ENCODE measurements around the gene TSPAN5. TPM values are rescaled to one million over a fixed set of nuclear protein-coding genes. Genes with fewer than 3 reads are reported as not detected.

TSPAN5 gene
- polyA plus RNA-seq, 1 donor (not counting 4 experiments of a cell fraction or from before 2014, with no cell fraction given), result 45.5 TPM

DNA sequence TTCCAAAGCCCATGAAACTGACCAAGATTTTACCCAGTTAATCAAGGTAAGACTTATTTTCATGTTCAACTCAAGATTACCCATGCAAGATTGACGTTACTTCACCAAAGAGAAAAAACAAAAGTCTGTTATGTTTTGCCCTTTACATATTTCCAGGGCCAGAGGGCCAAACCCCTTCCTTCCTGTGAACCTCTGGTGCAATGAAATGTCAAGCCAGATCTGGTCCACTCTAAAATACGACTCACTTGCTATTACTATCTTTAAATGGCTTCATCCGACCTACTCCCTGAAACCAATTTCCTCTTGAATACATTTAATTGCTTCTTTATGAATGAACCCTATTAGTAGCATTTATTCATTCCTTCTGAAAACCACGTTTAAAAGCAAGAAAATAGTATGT, 33.0 kb downstream of the TSPAN5 start:
- Histone ChIP-seq H3K9ac (ENCODE audit: control insufficient read depth, extremely low read depth, insufficient read depth, low read length) (peak overlapping the region; percentile 34), H3K9me3 (ENCODE audit: control insufficient read depth, low read depth, low read length) (no peaks in the 10 kb centered on the region), H4K20me1 (ENCODE audit: control insufficient read depth, extremely low read depth, insufficient read depth, low read length) (no peaks in the 10 kb centered on the region), H3K9me1 (ENCODE audit: control insufficient read depth, extremely low read depth, insufficient read depth, low read length) (no peaks in the 10 kb centered on the region), H3K4me3 (ENCODE audit: control insufficient read depth in 2 of 3, extremely low read depth in 1 of 3, insufficient read depth in 2 of 3, low read depth in 1 of 3, low read length in 3 of 3) (peak overlapping the region in 2 of 3 experiments; percentile 7 to 11), H3K27me3 (ENCODE audit: control insufficient read depth, extremely low read depth, insufficient read depth, low read length) (no peaks in the 10 kb centered on the region), H2AFZ (ENCODE audit: control insufficient read depth, low read length) (peak overlapping the region; percentile 5), H3K4me2 (ENCODE audit: control insufficient read depth, extremely low read depth, insufficient read depth, low read depth, low read length) (peak overlapping the region; percentile 82), H3K79me2 (ENCODE audit: control insufficient read depth, insufficient read depth, low read length) (peaks cover 83% of the 10 kb centered on the region), H3K36me3 (ENCODE audit: control insufficient read depth in 2 of 2, extremely low read depth in 1 of 2, insufficient read depth in 2 of 2, low read length in 2 of 2) (no peaks in the 10 kb centered on the region), H3K27ac (ENCODE audit: control insufficient read depth, insufficient read depth, low read length) (peak overlapping the region; percentile 85), H3K4me1 (ENCODE audit: control insufficient read depth, extremely low read depth, insufficient read depth, low read length) (peaks cover 38% of the 10 kb centered on the region)
- FAIRE-seq (peak; percentile 85), DNase-seq (ENCODE audit: low read depth, low spot score) (no peak)
- TF ChIP-seq EZH2 (IDR thresholded peaks at IDR 0.05; ENCODE audit: low read length) (no peak), CTCF (optimal IDR thresholded peaks at IDR 0.05 in 1 of 3, IDR thresholded peaks at IDR 0.05 in 1 of 3, conservative IDR thresholded peaks at IDR 0.05 in 1 of 3; ENCODE audit: extremely low read depth in 1 of 3, insufficient read depth in 2 of 3, low read length in 3 of 3) (no peak)
- dilution Hi-C loops (cut with MboI; ENCODE audit: extremely low pct_ligation_motif_present, low sequenced_read_pairs), result no loop called here

DNA sequence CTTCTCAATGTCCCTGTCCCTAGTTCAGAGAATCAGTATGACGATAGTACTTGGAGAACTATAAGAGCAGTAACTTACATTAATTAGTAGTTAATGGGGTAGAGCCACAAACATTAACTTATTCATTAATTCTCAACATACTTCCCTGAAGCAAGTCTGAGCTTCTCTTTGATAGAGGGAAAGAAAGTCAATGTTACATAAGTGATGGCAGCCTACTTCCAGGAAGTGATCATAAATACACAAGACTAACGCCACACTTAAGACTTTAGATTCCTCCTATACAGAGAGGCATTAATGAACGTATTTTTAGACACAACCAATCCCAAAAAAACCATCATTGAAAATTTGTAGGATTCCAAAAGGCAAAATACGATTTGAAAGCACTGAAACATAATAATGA, 33.8 kb downstream of the TSPAN5 start:
- H3K4me2 ChIP-seq (ENCODE audit: control insufficient read depth, extremely low read depth, insufficient read depth, low read depth, low read length), result peak overlapping the region; percentile 82

More for the DNA sequence above, 33.8 kb downstream of the TSPAN5 start:
- Histone ChIP-seq H3K27ac (ENCODE audit: control insufficient read depth, insufficient read depth, low read length) (peak overlapping the region; percentile 85), H4K20me1 (ENCODE audit: control insufficient read depth, extremely low read depth, insufficient read depth, low read length) (no peaks in the 10 kb centered on the region), H3K9ac (ENCODE audit: control insufficient read depth, extremely low read depth, insufficient read depth, low read length) (no peak overlapping the region), H3K79me2 (ENCODE audit: control insufficient read depth, insufficient read depth, low read length) (peaks cover 83% of the 10 kb centered on the region), H3K4me3 (ENCODE audit: control insufficient read depth in 2 of 3, extremely low read depth in 1 of 3, insufficient read depth in 2 of 3, low read depth in 1 of 3, low read length in 3 of 3) (no peak overlapping the region), H2AFZ (ENCODE audit: control insufficient read depth, low read length) (no peak overlapping the region), H3K9me3 (ENCODE audit: control insufficient read depth, low read depth, low read length) (no peaks in the 10 kb centered on the region), H3K36me3 (ENCODE audit: control insufficient read depth in 2 of 2, extremely low read depth in 1 of 2, insufficient read depth in 2 of 2, low read length in 2 of 2) (no peaks in the 10 kb centered on the region), H3K27me3 (ENCODE audit: control insufficient read depth, extremely low read depth, insufficient read depth, low read length) (no peaks in the 10 kb centered on the region), H3K9me1 (ENCODE audit: control insufficient read depth, extremely low read depth, insufficient read depth, low read length) (no peaks in the 10 kb centered on the region), H3K4me1 (ENCODE audit: control insufficient read depth, extremely low read depth, insufficient read depth, low read length) (peaks cover 38% of the 10 kb centered on the region)
- TF ChIP-seq CTCF (optimal IDR thresholded peaks at IDR 0.05 in 1 of 3, IDR thresholded peaks at IDR 0.05 in 1 of 3, conservative IDR thresholded peaks at IDR 0.05 in 1 of 3; ENCODE audit: extremely low read depth in 1 of 3, insufficient read depth in 2 of 3, low read length in 3 of 3) (no peak), EZH2 (IDR thresholded peaks at IDR 0.05; ENCODE audit: low read length) (no peak)
- FAIRE-seq (peak; percentile 29), DNase-seq (ENCODE audit: low read depth, low spot score) (no peak)
- dilution Hi-C loops (cut with MboI; ENCODE audit: extremely low pct_ligation_motif_present, low sequenced_read_pairs), result no loop called here
